ENCODE results near the gene PAH.
"Not testable (repeated sequence)": the region's sequence is repeated elsewhere in the genome, so short reads cannot be mapped to it uniquely, and the experiment has no call there.

PAH gene

DNA sequence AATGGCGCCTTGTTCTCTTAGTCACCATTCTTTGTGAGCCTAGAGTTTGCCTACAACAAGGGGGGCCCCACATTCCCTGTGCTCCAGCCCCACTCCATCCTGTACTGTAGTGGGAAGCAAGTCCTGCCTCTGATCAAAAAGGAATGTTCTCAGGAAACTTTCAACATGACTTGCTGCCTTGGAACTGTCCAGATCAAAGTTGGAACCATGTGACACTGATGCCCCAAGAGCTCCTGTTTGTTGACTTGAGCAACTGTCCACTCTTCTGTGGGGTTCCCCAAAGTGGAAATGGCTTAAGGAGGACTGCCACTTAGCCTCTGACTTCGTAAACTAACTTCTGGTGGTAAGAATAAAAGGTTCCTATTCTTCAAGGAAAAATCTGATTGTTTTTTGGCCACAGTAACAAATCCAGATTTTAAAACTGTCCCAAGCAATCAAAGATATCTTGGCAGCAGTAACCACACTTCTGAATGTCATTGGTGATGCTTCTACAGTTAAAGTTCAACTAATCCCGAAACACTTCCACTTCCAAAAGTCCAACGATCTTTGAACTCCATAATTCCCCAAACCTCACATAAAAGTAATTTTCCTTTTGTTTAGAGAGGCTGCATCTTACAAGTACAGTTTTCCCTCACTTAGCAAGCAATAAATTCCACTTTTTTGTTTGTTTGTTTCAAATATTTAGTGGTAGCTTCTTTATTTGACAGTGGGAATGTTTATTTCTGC lies 67.2 kb downstream of the PAH start:
- no peak overlapping the region for H3K4me3 ChIP-seq (ENCODE audit: low read depth, low read length)
- TF ChIP-seq, protein P1, sequence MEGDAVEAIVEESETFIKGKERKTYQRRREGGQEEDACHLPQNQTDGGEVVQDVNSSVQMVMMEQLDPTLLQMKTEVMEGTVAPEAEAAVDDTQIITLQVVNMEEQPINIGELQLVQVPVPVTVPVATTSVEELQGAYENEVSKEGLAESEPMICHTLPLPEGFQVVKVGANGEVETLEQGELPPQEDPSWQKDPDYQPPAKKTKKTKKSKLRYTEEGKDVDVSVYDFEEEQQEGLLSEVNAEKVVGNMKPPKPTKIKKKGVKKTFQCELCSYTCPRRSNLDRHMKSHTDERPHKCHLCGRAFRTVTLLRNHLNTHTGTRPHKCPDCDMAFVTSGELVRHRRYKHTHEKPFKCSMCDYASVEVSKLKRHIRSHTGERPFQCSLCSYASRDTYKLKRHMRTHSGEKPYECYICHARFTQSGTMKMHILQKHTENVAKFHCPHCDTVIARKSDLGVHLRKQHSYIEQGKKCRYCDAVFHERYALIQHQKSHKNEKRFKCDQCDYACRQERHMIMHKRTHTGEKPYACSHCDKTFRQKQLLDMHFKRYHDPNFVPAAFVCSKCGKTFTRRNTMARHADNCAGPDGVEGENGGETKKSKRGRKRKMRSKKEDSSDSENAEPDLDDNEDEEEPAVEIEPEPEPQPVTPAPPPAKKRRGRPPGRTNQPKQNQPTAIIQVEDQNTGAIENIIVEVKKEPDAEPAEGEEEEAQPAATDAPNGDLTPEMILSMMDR (IDR thresholded peaks at IDR 0.05; ENCODE audit: control insufficient read depth, extremely low read depth, insufficient read depth) = no peak
- no peak for DNase-seq (ENCODE audit: low read depth)

DNA sequence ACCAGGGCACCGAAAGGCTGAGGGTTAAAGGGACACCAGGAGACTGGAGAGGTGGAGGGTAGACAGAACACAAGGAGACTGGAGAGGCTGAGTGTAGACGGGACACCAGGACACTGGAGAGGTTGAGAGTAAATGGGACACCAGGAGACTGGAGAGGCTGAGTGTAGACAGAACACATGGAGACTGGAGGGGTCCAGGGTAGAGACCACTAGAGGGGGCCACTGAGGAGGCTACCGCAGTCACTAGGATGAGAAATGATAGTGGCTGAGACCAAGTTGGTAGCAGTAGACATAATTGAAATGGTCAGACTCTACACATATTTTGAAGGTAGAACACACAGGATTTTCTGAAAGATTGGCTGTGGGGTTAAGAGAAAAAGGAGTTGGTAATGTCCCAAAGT lies 68.2 kb downstream of the PAH start:
- TF ChIP-seq, protein P1 (IDR thresholded peaks at IDR 0.05; ENCODE audit: control insufficient read depth, extremely low read depth, insufficient read depth) = no peak
- no peak overlapping the region for H3K4me3 ChIP-seq (ENCODE audit: low read depth, low read length)
- no peak for DNase-seq (ENCODE audit: low read depth)

DNA sequence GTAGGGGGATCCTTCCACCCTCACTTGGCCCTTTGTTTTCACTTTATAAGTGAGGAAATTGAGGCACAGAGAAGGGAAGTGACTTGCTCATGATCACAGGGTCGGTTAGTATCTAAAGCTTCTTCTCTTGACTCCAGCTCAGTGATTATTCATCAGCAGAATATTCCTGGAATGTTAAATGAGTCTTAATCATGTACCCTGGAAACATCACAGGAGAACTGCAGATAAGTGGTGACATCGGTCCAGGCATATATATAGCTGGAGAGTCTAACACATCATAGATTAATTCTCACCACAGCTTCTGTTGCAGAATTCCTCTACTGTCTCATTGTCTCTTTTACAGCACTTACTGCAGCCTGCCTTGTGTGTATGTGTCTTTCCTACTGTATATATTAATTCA lies 69.9 kb downstream of the PAH start:
- TF ChIP-seq, protein P1 (IDR thresholded peaks at IDR 0.05; ENCODE audit: control insufficient read depth, extremely low read depth, insufficient read depth) = no peak
- H3K4me3 ChIP-seq (ENCODE audit: low read depth, low read length) = no peak overlapping the region
- no peak for DNase-seq (ENCODE audit: low read depth)

DNA sequence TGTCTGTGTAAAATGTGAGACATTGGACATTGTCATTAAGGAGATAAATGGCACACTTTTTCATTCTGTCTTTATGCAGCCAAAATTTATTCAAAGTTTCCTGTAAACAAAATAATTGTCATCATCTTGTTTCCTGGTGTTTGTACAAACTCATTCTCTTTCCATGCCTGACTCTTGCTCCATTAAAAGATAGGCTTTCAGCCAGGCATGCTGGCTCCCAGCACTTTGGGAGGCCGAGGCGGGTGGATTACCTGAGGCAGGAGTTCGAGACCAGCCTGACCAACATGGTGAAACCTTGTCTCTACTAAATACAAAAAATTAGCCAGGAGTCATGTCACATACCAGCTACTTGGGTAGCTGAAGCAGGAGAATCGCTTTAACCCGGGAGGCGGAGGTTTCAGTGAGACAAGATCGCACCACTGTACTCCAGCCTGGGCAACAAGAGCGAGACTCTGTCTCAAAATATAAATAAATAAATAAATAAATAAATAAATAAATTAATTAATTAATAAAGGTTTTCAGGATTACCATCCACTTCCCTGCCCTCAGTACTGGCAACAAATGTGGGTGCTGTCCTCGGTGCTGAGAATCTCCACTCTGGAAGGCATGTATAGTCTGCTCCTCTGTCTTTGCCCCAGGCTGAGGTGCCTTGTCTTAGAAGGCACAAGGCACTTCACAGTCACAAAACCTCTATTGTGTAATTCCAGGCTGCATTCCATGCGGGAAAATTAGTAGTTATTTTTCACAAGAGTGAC lies 83.2 kb downstream of the PAH start:
- peak; percentile 25 for DNase-seq (ENCODE audit: low read depth)
- no peak overlapping the region for H3K4me3 ChIP-seq (ENCODE audit: low read depth, low read length)
- TF ChIP-seq, protein P1 (IDR thresholded peaks at IDR 0.05; ENCODE audit: control insufficient read depth, extremely low read depth, insufficient read depth) = no peak

DNA sequence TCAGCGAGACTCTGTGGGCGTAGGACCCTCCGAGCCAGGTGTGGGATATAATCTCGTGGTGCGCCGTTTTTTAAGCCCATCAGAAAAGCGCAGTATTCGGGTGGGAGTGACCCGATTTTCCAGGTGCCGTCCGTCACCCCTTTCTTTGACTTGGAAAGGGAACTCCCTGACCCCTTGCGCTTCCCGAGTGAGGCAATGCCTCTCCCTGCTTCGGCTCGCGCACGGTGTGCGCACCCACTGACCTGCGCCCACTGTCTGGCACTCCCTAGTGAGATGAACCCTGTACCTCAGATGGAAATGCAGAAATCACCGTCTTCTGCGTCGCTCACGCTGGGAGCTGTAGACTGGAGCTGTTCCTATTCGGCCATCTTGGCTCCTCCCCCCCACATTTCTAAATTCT lies 84.2 kb downstream of the PAH start:
- not testable (repeated sequence) for H3K4me3 ChIP-seq (ENCODE audit: low read depth, low read length); DNase-seq (ENCODE audit: low read depth)

DNA sequence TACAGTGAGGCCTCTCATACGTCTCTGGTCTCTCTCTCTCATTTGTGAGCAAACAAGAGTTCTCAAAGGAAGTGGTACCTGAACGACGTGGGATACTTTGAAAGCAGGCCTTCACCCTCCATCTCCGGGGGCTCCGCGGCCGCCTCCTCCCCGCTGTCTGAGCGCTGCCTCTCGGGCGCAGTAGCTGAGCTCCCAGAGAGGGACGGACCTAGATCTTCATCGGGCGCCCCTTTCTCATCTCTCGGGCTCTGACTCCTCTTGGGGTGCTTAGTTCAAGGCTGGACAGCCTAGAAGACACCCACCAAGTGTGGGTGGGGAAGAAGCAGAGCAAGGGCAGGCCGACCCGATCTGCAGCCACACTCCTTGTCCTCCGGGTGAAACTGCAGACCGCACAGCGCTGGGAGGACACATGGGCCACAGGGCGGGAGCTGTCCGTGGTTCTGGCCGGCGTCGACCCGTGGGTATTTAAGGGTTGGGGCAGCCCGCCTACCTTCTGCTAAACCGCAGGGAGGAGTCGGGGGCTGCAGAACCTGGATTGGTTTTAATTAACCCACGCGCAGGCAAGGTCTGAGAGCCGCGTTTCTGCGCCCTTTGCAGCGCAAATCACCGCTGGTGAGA lies 92.7 kb downstream of the PAH start:
- no peak overlapping the region for H3K4me3 ChIP-seq (ENCODE audit: low read depth, low read length)
- TF ChIP-seq, protein P1 (IDR thresholded peaks at IDR 0.05; ENCODE audit: control insufficient read depth, extremely low read depth, insufficient read depth) = no peak
- DNase-seq (ENCODE audit: low read depth) = no peak

DNA sequence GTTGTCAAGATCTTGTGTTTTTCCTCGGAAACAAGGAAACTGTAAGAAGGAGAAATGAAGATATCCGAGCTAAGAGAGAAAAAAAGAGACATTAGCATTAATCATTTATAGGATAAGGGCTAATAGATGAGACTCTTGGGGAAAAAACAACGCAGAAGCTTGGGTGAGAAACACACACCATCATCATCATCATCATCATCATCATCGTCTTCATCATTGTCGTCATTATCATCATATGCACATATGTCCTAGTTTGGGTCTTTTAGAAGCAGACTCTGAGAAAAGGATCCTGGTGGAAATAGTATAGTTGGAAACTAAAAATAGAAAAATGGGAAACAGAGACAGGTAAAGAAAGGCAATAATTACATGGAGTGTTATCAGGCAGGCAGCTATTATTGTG lies 95.9 kb downstream of the PAH start:
- no peak overlapping the region for H3K4me3 ChIP-seq (ENCODE audit: low read depth, low read length)
- no peak for DNase-seq (ENCODE audit: low read depth)
- TF ChIP-seq, protein P1 (IDR thresholded peaks at IDR 0.05; ENCODE audit: control insufficient read depth, extremely low read depth, insufficient read depth) = no peak

Measured in LNCaP clone FGC (cell line).